Measurements from ENCODE around the gene ADAT3. TPM values are rescaled to one million over a fixed set of nuclear protein-coding genes. Genes with fewer than 3 reads are reported as not detected.
"Not testable (repeated sequence)": the region's sequence is repeated elsewhere in the genome, so short reads cannot be mapped to it uniquely, and the experiment has no call there.

The ADAT3 gene
- total and polyA plus RNA-seq, 8 donors: 1.3 to 9.4 (median 2.9) TPM

- Histone ChIP-seq H3K9me3 (no peaks in the 10 kb centered on the region), H3K4me1 (peaks cover 26 to 49% of the 10 kb centered on the region in 2 donors), H3K27me3 (no peaks in the 10 kb centered on the region), H3K36me3 (peaks cover 0 to 43% of the 10 kb centered on the region in 2 donors), H3K4me3 (peak overlapping the region; percentile 99 to 100), H3K27ac (peak overlapping the region; percentile 94 to 97)
- no peak for TF ChIP-seq CTCF (IDR thresholded peaks at IDR 0.05)
- intact Hi-C loops (cut with DNase I): no loop called here
- ATAC-seq: no peak
- no peak for DNase-seq
Observed at GRCh38 chr19:1874554-1875185, 30.5 kb upstream of the ADAT3 start.

GRCh38 chr19:1875265-1875645 is 29.9 kb upstream of the ADAT3 start:
- Histone ChIP-seq H3K4me1 (peaks cover 26 to 54% of the 10 kb centered on the region in 2 donors), H3K36me3 (peaks cover 0 to 49% of the 10 kb centered on the region in 2 donors), H3K4me3 (peak overlapping the region; percentile 99 to 100), H3K27ac (peak overlapping the region; percentile 94 to 97)
- intact Hi-C loops (cut with DNase I); DNase-seq; H3K9me3 ChIP-seq; H3K27me3 ChIP-seq; ATAC-seq: not testable (repeated sequence)

- Histone ChIP-seq H3K27me3 (no peaks in the 10 kb centered on the region), H3K4me3 (peak overlapping the region; percentile 99 to 100), H3K27ac (peak overlapping the region; percentile 94 to 97), H3K4me1 (peaks cover 26 to 60% of the 10 kb centered on the region in 2 donors), H3K36me3 (peaks cover 0 to 50% of the 10 kb centered on the region in 2 donors), H3K9me3 (no peaks in the 10 kb centered on the region)
- peak; percentile 81 to 99 (median 94) for DNase-seq
- intact Hi-C loops (cut with DNase I): no loop called here
- TF ChIP-seq CTCF (IDR thresholded peaks at IDR 0.05): peak in 1 of 2 donors; percentile 11
- peak; percentile 95 for ATAC-seq
Observed at GRCh38 chr19:1875646-1876495, 29.3 kb upstream of the ADAT3 start.

GRCh38 chr19:1876496-1877279 is 28.5 kb upstream of the ADAT3 start:
- ATAC-seq: peak; percentile 14
- H3K36me3 ChIP-seq: peaks cover 0 to 46% of the 10 kb centered on the region in 2 donors
- peak overlapping the region; percentile 94 to 97 for H3K27ac ChIP-seq
- intact Hi-C loops (cut with DNase I); H3K27me3 ChIP-seq; DNase-seq; H3K9me3 ChIP-seq: not testable (repeated sequence)
- H3K4me3 ChIP-seq: peak overlapping the region; percentile 99 to 100
- peaks cover 26 to 59% of the 10 kb centered on the region in 2 donors for H3K4me1 ChIP-seq

- ATAC-seq: peak; percentile 4
- H3K4me1 ChIP-seq: peaks cover 26 to 59% of the 10 kb centered on the region in 2 donors
Observed at GRCh38 chr19:1877280-1877660, 27.9 kb upstream of the ADAT3 start.

DNA sequence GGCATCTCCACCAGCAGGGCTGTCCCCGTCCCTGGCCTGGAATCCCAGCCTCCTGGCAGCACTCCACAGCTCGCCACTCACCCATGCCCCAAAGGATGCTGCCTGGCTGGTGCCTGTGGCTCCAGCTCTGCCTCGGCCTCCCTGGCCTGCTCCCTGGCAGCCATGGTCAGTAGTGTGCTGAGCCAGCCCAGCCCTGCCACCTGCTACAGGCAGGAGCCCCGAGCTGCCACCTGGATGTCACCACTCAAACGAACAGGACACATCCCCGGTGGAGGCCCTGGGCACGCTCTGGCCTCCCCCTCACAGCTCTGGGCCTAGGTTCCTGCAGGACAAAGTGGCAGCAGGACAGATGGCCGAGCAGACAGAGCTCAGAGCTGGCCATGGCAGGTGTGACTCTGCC is 26.6 kb upstream of the ADAT3 start:
- intact Hi-C loops (cut with DNase I); ATAC-seq; H3K27ac ChIP-seq; H3K27me3 ChIP-seq; H3K4me3 ChIP-seq; H3K9me3 ChIP-seq; DNase-seq: not testable (repeated sequence)
- H3K4me1 ChIP-seq: peaks cover 22 to 59% of the 10 kb centered on the region in 2 donors
- H3K36me3 ChIP-seq: peaks cover 0 to 27% of the 10 kb centered on the region in 2 donors

More at GRCh38 chr19:1877280-1877660, 27.9 kb upstream of the ADAT3 start:
- H3K4me3 ChIP-seq; H3K9me3 ChIP-seq; H3K27ac ChIP-seq; intact Hi-C loops (cut with DNase I); DNase-seq; H3K27me3 ChIP-seq: not testable (repeated sequence)
- H3K36me3 ChIP-seq: peaks cover 0 to 40% of the 10 kb centered on the region in 2 donors

GRCh38 chr19:1879982-1880381 is 25.2 kb upstream of the ADAT3 start:
- Histone ChIP-seq H3K36me3 (peaks cover 0 to 23% of the 10 kb centered on the region in 2 donors), H3K4me1 (peaks cover 21 to 55% of the 10 kb centered on the region in 2 donors)
- DNase-seq; H3K27me3 ChIP-seq; H3K4me3 ChIP-seq; ATAC-seq; H3K27ac ChIP-seq; H3K9me3 ChIP-seq; intact Hi-C loops (cut with DNase I): not testable (repeated sequence)

Measured in left lung (tissue), 10 donors.